OCI-LY1 (cell line): ENCODE data around the gene OXSR1.

Source experiments
- H2AFZ ChIP-seq: fragments of 200-600 bp; sonication (generic), shearing (Covaris generic); 2 replicates; pipeline ENCODE4 v1.6.0; 2014; ENCODE audit warnings: antibody characterized with exemption, mild to moderate bottlenecking, low read length
- H3F3A ChIP-seq: fragments of 200-600 bp; sonication (generic), shearing (Covaris generic); 2 replicates; pipeline ENCODE4 v1.6.0; 2014; ENCODE audit warnings: mild to moderate bottlenecking, antibody characterized with exemption, low read length, moderate library complexity; ENCODE audit not compliant: insufficient read depth
- H3K27ac ChIP-seq: fragments of 200-600 bp; sonication (generic); 2 replicates; pipeline ENCODE4 v1.5.1; 2014; ENCODE audit warnings: low read length, mixed run types, mild to moderate bottlenecking, low read depth; ENCODE audit not compliant: poor library complexity, severe bottlenecking
- H3K27me3 ChIP-seq: fragments of 200-600 bp; sonication (generic); 2 replicates; pipeline ENCODE4 v1.6.0; 2014; ENCODE audit warnings: antibody characterized with exemption, mild to moderate bottlenecking, low read length, moderate library complexity; ENCODE audit not compliant: insufficient read depth
- H3K36me3 ChIP-seq: fragments of 200-600 bp; sonication (generic); 2 replicates; pipeline ENCODE4 v1.6.1; 2014; ENCODE audit warnings: mild to moderate bottlenecking, antibody characterized with exemption, low read length, moderate library complexity, mixed read lengths; ENCODE audit not compliant: insufficient read depth
- H3K4me1 ChIP-seq: fragments of 200-600 bp; sonication (generic); 2 replicates; pipeline ENCODE4 v1.5.1; 2014; ENCODE audit warnings: mild to moderate bottlenecking, low read length, moderate library complexity; ENCODE audit not compliant: insufficient read depth, severe bottlenecking
- H3K4me2 ChIP-seq: fragments of 200-600 bp; sonication (generic), shearing (Covaris generic); 2 replicates; pipeline ENCODE4 v1.6.1; 2014; ENCODE audit warnings: low read length
- H3K4me3 ChIP-seq: fragments of 200-600 bp; sonication (generic); 2 replicates; pipeline ENCODE4 v1.5.1; 2014; ENCODE audit warnings: low read length, low read depth, mild to moderate bottlenecking, mixed read lengths; ENCODE audit not compliant: poor library complexity, severe bottlenecking
- H3K79me2 ChIP-seq: fragments of 200-600 bp; shearing (Covaris generic); 2 replicates; pipeline ENCODE4 v1.6.1; 2016; ENCODE audit warnings: mixed run types, low read length, mixed read lengths; ENCODE audit not compliant: insufficient read depth
- H3K9ac ChIP-seq: fragments of 200-600 bp; sonication (generic), shearing (Covaris generic); 2 replicates; pipeline ENCODE4 v1.6.1; 2014; ENCODE audit warnings: mild to moderate bottlenecking, low read length, mixed read lengths
- H3K9me2 ChIP-seq: fragments of 200-600 bp; sonication (generic), shearing (Covaris generic); 2 replicates; pipeline ENCODE4 v1.6.1; 2014; ENCODE audit warnings: low read depth, mild to moderate bottlenecking, low read length, mixed read lengths
- H3K9me3 ChIP-seq: fragments of 200-600 bp; shearing (Covaris generic); 2 replicates; pipeline ENCODE4 v1.6.1; 2014; ENCODE audit warnings: low read length, mixed read lengths
- H4K20me1 ChIP-seq: fragments of 200-600 bp; sonication (generic), shearing (Covaris generic); 2 replicates; pipeline ENCODE4 v1.6.0; 2016; ENCODE audit warnings: mild to moderate bottlenecking, low read length; ENCODE audit not compliant: insufficient read depth
- EZH2 ChIP-seq: fragments of 200-600 bp; sonication (generic), shearing (Covaris generic); IDR thresholded peaks from 2 replicates; pipeline ENCODE4 v1.8.0; 2017; ENCODE audit warnings: borderline replicate concordance, mixed run types, mild to moderate bottlenecking, antibody characterized with exemption, low read length, moderate library complexity, mixed read lengths
- TF ChIP-seq, protein P1 (sequence below): fragments of 200-600 bp; sonication (generic), shearing (Covaris generic); IDR thresholded peaks from 2 replicates; pipeline ENCODE4 v1.5.1; 2017; ENCODE audit warnings: mild to moderate bottlenecking, antibody characterized with exemption, low read length, moderate library complexity, mixed read lengths

Gene OXSR1

DNA sequence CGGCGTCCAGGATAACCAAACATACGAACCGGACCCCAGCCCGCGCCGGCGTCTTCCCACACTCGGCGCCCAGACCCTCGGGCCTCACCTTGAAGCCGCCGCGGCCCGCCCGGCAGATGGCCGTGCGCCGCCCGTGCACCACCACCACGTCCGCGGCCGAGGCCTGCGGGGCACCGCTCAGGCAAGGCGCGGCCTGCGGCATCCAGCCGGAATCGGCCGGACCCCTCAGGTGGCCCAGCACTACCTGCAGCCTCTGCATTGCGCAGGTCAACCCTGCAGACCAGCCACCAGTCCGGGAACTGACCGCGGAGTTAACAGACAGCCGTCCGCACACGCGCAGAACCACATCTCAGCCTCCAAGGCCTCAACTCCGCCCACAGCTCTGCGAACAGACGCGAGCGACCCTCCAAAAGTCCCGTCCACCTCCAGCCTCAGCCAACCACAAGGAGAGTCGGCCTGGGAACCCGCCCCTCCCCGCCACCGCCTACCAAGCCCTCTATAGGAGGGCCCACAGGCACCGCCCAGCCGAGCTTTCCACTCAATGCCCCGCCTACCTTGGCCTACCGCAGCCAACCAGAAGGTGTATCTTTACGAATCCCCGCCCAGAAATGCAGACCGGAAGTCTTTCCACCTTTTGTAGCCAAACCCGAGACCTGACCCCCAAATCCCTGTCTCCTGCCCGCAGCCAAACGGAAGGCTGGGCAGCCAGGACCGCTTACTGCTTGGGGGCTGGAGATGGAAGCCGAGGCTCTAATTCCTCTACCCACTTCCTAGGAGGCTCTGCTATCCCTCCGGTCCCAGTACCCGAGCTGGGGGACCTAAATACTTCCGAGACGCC, 28.3 kb upstream of the OXSR1 start, which contains the start of gene ACAA1:
Gene ACAA1, minus strand, starts transcription at position 351 of the 838 bp plus-strand sequence. Its CDS starts 92 bp downstream, at position 259.
- peak within 1 kb of the TSS; percentile 82 for H3K4me2 ChIP-seq
- TF ChIP-seq, protein P1, sequence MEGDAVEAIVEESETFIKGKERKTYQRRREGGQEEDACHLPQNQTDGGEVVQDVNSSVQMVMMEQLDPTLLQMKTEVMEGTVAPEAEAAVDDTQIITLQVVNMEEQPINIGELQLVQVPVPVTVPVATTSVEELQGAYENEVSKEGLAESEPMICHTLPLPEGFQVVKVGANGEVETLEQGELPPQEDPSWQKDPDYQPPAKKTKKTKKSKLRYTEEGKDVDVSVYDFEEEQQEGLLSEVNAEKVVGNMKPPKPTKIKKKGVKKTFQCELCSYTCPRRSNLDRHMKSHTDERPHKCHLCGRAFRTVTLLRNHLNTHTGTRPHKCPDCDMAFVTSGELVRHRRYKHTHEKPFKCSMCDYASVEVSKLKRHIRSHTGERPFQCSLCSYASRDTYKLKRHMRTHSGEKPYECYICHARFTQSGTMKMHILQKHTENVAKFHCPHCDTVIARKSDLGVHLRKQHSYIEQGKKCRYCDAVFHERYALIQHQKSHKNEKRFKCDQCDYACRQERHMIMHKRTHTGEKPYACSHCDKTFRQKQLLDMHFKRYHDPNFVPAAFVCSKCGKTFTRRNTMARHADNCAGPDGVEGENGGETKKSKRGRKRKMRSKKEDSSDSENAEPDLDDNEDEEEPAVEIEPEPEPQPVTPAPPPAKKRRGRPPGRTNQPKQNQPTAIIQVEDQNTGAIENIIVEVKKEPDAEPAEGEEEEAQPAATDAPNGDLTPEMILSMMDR: no peak
- H3K9me3 ChIP-seq: no peaks in the 10 kb centered on the region
- no peaks in the 10 kb centered on the region for H3K79me2 ChIP-seq
- no peaks in the 10 kb centered on the region for H3K9me2 ChIP-seq
- H3K9ac ChIP-seq: peak within 1 kb of the TSS; percentile 93
- H3K36me3 ChIP-seq: peaks cover 38% of the 10 kb centered on the region
- peak within 1 kb of the TSS; percentile 94 for H3K4me3 ChIP-seq
- H3K27me3 ChIP-seq: no peaks in the 10 kb centered on the region
- H3F3A ChIP-seq: no peaks in the 10 kb centered on the region
- H3K27ac ChIP-seq: peak within 1 kb of the TSS; percentile 21
- H2AFZ ChIP-seq: no peak within 1 kb of the TSS
- H4K20me1 ChIP-seq: no peaks in the 10 kb centered on the region
- peaks cover 32% of the 10 kb centered on the region for H3K4me1 ChIP-seq

DNA sequence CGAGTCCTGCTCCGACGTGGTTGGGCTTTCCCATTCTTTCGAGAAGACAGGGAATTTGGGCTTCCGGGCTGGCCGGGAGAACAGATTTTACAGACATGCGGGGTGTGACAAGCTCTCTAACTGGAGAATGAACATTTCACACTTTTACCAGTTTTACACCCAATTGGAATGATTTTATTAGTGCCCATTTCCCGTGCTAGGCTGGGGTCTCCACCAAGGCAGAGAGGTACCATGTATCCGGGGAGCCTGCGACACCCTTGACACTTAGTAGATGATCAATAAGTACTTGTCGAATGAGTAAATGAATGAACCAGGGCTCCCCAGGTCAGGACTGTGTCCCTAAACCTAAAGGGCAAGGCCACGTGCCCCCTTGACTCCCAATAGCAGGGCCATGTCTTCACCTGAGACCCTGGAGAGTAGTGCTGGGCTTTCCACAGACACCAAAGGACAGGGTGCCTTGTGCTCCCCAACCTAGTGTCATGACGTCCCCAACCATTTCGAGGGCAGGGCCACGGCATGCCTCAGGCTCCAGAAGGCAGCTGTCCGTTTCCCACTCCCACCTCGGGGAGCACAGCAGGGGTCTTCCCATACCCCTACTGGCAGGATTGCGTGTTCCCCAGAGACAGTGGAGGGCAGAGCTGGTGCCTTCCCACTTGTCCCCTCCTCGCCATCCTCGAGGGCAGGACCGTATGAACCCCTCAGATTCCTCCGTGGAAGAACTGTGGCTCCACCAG, 27.6 kb upstream of the OXSR1 start:
- Histone ChIP-seq H4K20me1 (no peaks in the 10 kb centered on the region), H3K27ac (peak overlapping the region; percentile 14), H3K79me2 (no peaks in the 10 kb centered on the region), H3K27me3 (no peaks in the 10 kb centered on the region), H3K9me2 (no peaks in the 10 kb centered on the region), H3K4me2 (peak overlapping the region; percentile 80), H3K4me3 (peak overlapping the region; percentile 94), H3K4me1 (peaks cover 32% of the 10 kb centered on the region), H3F3A (no peaks in the 10 kb centered on the region), H3K36me3 (peaks cover 37% of the 10 kb centered on the region), H3K9me3 (no peaks in the 10 kb centered on the region), H3K9ac (peak overlapping the region; percentile 93), H2AFZ (no peak overlapping the region)
- TF ChIP-seq EZH2: no peak
- TF ChIP-seq, protein P1: no peak

DNA sequence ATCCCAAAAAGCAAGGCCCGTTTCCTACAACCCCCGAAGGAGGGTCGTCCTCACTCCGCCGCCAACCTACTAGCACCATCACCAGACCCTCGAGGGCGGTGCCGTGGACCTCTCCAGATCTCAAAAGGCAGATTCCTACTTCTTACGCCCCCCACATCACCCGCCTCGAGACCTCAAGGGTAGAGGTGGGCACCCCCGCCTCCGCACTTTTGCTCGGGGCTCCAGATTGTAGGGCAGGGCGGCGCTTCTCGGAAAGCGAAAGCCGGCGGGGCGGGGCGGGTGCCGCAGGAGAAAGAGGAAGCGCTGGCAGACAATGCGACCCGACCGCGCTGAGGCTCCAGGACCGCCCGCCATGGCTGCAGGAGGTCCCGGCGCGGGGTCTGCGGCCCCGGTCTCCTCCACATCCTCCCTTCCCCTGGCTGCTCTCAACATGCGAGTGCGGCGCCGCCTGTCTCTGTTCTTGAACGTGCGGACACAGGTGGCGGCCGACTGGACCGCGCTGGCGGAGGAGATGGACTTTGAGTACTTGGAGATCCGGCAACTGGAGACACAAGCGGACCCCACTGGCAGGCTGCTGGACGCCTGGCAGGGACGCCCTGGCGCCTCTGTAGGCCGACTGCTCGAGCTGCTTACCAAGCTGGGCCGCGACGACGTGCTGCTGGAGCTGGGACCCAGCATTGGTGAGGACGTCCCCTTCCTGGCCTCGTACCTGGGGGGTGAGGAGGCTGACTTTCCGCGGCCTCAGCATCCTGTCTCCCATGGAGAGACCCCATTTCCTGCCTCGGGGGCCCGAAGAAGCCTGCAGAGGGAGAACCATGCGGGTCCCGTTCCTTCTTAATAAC, 26.8 kb upstream of the OXSR1 start, which contains the start of gene MYD88:
Gene MYD88, plus strand, starts transcription at position 313 of the 842 bp plus-strand sequence. Its CDS starts 40 bp downstream, at position 353.
- no peaks in the 10 kb centered on the region for H3K79me2 ChIP-seq
- H3K4me2 ChIP-seq: peak within 1 kb of the TSS; percentile 80
- peak within 1 kb of the TSS; percentile 94 for H3K4me3 ChIP-seq
- peaks cover 30% of the 10 kb centered on the region for H3K36me3 ChIP-seq
- TF ChIP-seq EZH2: no peak
- TF ChIP-seq, protein P1: no peak
- peak within 1 kb of the TSS; percentile 93 for H3K9ac ChIP-seq
- no peaks in the 10 kb centered on the region for H3K27me3 ChIP-seq
- H3K4me1 ChIP-seq: peaks cover 32% of the 10 kb centered on the region
- no peaks in the 10 kb centered on the region for H3K9me2 ChIP-seq
- H2AFZ ChIP-seq: 0 out of 2 replicates have a peak within 1 kb of the TSS, but pooled peaks have one; percentile 50
- H3K9me3 ChIP-seq: no peaks in the 10 kb centered on the region
- no peaks in the 10 kb centered on the region for H4K20me1 ChIP-seq
- H3K27ac ChIP-seq: peak within 1 kb of the TSS; percentile 44
- H3F3A ChIP-seq: no peaks in the 10 kb centered on the region
